Left renal pelvis (tissue), 4 donors: ENCODE measurements around the gene ARMS2. TPM values are rescaled to one million over a fixed set of nuclear protein-coding genes. Genes with fewer than 3 reads are reported as not detected.
A peak's percentile ranks its signal among the peaks of the same experiment; 100 is the strongest.

Source experiments
- DNase-seq, 4 donors: peaks; one replicate each; pipeline ENCODE4 v3.0.0-alpha.2; 2013; ENCODE audit warnings: low read depth in 4 of 4, low spot score in 3 of 4
- polyA plus RNA-seq, 4 donors: library from polyadenylated mRNA; unstranded; fragments of 120-200 nt; gene quantifications; one replicate each; pipeline ENCODE4 v1.2.1, GENCODE V29; 2013; ENCODE audit not compliant: insufficient read length in 4 of 4

The ARMS2 gene
- under 1 TPM in 2 of 4 donors, not detected in 2; 0.22 to 0.34 TPM for polyA plus RNA-seq

DNA sequence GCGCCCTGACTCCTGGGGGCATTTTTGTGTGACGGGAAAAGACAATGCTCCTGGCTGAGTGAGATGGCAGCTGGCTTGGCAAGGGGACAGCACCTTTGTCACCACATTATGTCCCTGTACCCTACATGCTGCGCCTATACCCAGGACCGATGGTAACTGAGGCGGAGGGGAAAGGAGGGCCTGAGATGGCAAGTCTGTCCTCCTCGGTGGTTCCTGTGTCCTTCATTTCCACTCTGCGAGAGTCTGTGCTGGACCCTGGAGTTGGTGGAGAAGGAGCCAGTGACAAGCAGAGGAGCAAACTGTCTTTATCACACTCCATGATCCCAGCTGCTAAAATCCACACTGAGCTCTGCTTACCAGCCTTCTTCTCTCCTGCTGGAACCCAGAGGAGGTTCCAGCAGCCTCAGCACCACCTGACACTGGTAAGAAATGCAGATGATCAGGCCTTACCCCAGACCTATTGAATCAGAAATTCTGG, at the start of gene ARMS2:
ARMS2 (plus strand) TSS at position 51 of the 478 bp plus-strand sequence; CDS start at position 126, 75 bp downstream.
- DNase-seq: no peak

- no peak for DNase-seq
These were observed 46.9 kb upstream of the ARMS2 start for GRCh38 chr10:122407375-122408125.

- no peak for DNase-seq
These were observed 41.1 kb upstream of the ARMS2 start for GRCh38 chr10:122413327-122413726.

DNA sequence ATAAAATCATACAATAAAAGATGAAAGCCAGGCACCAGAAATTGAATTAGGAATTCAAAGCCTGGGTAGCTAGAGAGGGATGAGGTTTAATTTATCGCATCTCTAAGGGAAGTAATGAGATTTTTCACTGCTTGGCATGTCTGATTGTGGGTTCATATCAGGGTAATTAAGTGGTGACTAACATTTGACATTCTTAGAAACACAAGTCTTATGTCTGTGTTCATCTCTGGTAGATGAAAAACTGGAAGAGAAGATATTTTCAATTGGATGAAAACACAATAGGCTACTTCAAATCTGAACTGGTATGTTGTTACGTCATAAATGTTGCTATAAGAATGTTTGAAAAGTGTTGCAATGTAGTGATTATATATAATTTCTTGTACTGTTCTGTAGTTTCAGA, 36.8 kb upstream of the ARMS2 start:
- no peak for DNase-seq

GRCh38 chr10:122419016-122419415, 35.4 kb upstream of the ARMS2 start:
- DNase-seq: no peak

DNA sequence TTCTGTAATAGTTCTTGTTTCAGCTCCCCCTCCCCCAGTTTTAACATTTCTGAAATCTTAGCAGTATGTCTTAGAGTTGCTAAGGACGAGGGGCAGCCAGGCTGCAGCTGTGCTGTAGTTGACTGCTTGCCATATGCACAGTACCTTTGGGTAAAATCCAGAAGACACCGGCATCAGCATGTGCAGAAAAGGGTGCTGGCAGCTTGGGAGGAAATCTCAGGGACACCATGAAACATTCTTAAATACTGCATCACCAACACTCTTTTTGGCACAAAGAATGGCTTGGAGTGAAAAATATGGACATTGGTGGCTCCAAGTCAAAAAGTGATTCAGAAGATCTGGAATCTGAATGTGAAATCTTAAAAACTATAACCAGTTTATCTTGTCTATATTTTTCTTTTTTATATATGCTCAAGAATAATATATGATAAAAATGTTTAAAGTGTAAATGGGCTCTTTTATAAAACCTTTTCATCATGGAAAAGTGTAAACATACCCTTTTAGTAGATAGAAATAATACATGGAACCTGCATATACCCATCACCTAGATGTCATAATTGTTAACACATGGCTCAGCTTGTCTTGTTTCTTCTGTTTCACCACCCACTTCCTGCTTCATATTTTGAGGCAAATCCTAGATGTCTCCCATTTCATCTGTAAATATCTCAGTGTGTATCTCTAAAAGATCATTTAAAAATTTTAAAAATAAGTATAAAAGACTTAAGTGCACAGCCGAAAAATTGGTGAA, 34.4 kb upstream of the ARMS2 start:
- no peak for DNase-seq

DNA sequence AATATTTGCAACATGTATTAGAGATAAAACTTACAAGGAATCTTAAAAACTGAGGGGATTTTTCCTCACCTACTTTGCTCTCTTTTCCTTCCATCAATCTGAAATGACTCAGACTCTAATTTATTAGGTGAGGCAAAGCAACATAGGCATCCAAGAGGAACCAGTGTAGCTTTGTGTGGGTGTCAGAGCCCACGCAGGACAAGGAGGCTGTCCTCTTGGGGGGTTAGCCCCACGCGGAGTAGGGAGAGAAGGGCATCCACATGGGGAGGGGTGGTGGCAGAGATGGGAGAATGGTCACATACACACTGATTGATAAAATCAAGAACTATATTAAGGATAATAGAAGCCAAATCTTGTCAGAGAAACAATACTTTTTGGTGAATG, 33.8 kb upstream of the ARMS2 start:
- no peak for DNase-seq

DNA sequence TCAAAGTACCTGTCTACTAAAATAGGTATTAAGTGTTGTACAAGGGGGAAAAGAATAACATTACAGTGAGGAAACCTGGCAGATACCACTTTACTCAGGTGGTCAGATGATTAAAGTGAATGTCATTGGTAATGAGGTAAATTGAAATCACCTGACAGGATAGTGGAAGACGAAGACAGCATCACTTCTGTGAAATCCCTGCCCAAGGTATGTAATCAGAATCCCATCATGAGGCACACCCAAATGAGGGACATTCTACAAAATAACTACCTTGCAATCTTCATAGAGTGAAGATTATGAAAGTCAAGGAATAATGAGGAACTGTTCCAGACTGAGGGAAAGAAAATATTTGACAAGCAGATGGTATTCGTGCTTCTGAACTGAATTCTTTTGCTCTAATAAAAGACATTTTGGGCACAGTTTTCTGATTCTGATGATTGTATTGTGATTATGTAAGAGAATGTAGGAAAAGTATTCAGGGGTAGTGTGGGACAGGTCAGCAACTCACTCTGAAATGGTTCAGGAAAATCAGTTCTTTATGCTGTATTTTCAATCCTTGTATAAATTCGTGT, 33.3 kb upstream of the ARMS2 start:
- no peak for DNase-seq

DNA sequence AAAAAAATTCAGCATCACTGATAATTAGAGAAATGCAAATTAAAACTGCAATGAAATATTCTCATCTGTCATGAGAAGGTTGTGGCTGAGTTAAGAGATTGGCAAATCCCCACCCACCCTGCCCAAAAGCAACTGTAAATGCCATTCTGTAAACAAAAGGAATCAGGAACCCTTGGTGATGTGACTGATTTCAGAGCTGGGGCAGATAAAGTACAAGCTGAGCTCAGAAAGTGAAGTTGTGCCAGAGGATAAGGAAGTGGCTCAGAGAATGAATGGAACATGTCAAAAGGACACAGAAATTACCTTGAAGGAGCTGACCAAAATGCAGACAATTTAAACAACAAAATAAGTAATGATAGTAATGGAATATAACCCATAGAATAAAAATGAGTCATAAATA, 32.7 kb upstream of the ARMS2 start:
- DNase-seq: no peak

DNA sequence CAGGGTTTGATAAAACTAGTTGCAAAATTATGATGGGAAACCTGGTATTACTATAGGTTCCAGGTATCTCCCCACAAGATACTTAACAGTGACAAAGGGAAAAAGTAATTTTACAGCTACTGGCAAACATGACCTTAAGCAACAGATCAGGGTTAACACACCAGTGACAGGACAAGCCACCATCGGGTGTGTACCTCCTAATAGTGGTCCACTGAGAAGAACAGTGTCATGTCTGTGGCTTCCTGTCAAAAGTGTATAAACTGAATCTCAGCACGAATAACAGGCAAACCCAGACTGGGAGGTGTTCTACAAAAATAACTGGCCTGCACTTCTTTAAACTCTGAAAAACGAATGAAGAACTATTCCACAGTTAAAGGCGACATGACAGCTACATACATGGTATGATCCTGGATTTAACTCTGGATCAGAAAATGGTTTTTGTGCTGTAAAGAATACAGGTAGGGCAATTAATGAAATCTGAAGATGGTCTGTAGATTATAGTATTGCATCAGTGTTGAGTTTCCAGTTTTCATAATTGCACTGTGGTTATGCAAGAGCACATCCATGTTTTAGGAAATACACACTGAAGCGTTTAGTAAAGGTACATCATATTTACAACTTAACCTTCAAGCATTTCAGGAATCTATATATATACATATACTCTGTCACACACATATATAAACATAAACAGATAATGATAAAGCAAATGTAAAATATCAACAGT, 32.0 kb upstream of the ARMS2 start:
- DNase-seq: no peak

DNA sequence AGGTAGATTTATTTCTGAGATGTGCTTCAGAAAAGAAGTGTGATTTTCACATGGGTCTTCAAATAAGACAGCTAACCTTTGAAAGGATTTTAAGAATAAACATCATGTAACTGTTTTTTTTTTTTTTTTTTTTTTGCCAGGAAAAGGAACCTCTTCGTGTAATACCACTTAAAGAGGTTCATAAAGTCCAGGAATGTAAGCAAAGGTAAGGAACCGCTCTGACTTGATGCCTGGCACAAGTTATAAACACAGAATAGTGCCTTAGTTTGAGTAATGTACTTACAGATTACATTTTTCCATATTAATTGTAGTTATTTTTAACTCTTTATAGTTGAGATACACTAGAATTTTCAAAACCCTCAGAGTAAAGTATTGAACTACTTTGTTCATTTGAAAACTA, 30.4 kb upstream of the ARMS2 start:
- no peak for DNase-seq

- no peak for DNase-seq
These were observed 27.6 kb upstream of the ARMS2 start for GRCh38 chr10:122426829-122427228.

DNA sequence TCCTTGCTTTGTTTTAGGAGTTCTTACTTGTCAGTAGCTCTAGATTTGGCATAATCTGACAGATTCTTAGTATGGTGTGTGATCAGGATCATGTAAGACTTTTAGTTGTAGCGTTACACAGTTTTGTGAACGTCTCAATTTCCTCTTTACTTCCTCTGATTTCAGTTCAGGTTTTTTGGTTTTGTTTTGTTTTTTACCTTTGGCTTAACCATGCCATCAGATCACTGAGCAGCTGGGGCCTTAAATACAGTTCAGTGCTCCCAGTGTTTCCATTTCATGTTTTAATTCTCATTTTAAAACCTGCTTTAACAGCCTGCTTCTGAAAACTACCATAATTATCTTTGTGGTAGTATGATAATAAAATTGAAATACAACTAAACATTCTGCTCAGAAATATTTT, 27.2 kb upstream of the ARMS2 start:
- no peak for DNase-seq

- DNase-seq: peak in 2 of 4 donors; percentile 5 to 27
These were observed 19.1 kb upstream of the ARMS2 start for GRCh38 chr10:122435212-122435827.

- DNase-seq: no peak
These were observed 12.5 kb upstream of the ARMS2 start for GRCh38 chr10:122441961-122442360.

- no peak for DNase-seq
These were observed 9.0 kb upstream of the ARMS2 start for GRCh38 chr10:122445469-122445868.

DNA sequence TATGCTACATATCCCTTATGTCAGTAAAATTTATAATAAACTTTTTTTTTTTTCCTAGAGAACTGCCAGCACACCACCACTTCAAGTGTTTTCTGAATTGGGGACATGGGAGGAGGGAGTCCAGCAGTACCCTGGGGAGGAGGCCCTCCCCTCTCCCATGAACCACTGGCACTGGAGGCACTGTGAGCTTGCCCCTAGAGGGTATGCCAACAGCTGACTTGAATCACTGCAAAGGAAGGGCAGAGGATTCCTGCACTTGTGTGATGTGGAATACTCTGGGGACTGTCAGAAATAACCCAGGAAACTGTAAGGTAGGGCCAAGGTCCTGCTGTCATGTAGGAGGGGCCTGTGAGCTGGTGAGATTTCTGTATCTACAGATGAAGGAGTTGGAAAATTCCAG, 8.5 kb upstream of the ARMS2 start:
- no peak for DNase-seq

DNA sequence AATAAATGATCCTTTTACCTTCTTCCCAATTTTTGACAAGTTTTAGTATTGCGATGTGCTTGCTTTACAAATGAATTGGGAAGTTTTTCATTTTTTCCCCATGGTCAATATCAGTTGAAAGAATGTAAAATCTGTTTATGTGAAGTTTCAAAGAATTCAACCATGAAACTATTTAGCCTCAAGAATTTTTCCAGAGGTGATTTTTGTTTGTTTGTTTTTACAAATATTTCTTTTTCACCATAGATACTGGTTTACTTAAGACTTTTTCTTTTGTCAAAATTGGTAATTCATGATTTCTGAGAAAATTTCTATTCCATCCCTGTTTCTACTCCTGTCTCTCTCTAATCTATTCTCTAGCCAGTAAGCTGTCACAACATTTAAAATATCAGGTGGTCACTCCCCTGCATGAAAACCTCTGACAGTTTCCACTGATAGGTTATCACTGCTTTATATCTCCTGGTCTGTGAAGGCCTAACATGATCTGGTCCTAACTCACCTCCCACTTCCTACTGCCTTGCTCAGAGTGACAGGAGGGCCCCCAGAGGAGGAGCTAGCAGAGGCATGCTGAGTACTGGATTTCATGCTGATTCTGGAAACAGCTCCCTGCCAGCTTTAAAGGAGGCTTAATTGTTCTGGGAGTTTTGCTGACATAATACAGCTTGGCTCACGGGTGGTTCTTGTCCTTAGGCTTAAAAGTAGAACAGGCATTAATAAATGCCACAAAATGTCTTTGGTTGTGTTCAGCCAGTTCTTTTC, 7.6 kb upstream of the ARMS2 start:
- no peak for DNase-seq

DNA sequence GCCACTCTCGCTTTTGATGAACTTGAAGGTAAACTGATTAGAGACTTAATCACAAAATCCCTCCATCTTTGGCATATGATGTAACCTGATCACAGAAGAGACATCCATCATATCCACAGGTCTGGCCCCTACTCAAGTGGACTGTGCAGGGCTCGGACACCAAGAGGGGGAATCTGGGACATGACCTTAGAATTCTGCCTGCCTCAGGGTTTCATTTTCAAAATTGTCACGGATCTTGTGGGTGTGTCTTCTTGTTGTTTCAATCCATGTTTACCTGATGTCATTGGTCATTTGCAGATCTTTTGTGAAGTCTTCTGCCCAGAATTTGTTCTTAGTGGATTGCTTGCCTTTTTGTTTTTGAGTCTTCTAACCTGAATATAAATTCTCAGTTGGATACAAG, 5.9 kb upstream of the ARMS2 start:
- no peak for DNase-seq

DNA sequence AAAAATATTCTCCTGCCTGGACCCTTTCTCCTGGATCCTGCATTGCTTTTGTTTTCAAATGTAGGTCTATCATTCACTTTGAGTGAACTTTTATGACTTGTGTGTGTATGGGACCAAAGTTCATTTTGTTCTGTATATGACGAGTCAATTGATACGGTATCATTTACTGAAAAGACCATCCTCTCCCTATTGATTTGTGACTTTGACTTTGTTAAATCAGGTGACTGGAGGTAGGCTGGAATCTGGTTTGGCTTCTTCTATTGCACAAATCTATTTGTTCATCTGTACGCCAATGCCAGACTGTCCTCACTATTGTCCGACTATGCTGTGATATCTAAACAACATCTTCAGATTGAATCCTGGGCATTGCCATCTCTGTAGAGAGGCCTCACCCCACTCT, 5.3 kb upstream of the ARMS2 start:
- no peak for DNase-seq
